Activated CD8-positive, alpha-beta memory T cell treated with anti-CD3 and anti-CD28 coated beads for 4 hours (primary cell): ENCODE results near the gene FCGR1A.
"Not testable (repeated sequence)": the region's sequence is repeated elsewhere in the genome, so short reads cannot be mapped to it uniquely, and the experiment has no call there.

ENCODE experiments used
- DNase-seq, 2 donors: peaks; one replicate each; pipeline ENCODE4 v3.0.0-alpha.2; 2020; ENCODE audit warnings: low read depth in 2 of 2

Gene FCGR1A

GRCh38 chr1:149832316-149833126 is 50.0 kb downstream of the FCGR1A start:
- not testable (repeated sequence) for DNase-seq

DNA sequence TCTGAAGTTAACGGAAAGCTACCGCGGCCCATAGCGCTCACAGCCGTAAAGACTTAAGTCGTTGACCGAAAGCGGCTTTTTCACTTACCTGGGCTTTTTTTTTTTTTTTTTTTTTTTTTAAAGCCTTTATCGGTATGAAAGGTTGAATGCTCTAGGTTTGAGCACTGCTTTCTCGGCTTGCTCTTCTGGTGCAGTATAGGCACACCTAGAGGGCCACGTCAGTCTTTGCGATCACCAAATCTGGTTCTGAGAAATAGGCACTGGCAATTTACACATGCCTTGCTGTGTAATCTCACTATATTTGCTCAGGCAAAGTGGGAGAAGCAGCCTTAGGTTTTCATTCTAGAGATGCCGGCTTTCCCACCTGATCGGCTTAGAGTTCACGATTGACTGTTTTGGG is 50.6 kb downstream of the FCGR1A start:
- DNase-seq, result not testable (repeated sequence)

DNA sequence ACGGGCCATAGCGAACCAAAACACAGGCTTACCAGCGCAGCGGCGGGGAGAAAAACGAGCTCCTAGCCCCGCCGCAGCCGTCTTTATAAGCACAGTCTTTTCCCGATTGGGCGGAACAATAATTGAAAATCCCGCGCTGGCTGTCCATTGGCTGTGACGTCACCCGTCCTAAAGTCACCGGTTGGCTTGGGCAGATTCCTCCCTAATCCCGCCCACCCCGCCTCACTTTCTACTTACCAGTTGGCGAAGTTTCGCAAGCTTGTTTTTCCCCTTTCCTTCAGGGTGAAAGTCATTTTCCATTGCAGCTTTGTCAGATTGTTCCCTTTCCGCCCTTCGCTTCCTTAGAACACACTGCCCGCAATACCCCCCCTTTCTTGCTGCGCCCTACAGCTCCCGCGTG is 58.7 kb downstream of the FCGR1A start:
- not testable (repeated sequence) for DNase-seq
